ENCODE data around the gene TFDP1.

DNA sequence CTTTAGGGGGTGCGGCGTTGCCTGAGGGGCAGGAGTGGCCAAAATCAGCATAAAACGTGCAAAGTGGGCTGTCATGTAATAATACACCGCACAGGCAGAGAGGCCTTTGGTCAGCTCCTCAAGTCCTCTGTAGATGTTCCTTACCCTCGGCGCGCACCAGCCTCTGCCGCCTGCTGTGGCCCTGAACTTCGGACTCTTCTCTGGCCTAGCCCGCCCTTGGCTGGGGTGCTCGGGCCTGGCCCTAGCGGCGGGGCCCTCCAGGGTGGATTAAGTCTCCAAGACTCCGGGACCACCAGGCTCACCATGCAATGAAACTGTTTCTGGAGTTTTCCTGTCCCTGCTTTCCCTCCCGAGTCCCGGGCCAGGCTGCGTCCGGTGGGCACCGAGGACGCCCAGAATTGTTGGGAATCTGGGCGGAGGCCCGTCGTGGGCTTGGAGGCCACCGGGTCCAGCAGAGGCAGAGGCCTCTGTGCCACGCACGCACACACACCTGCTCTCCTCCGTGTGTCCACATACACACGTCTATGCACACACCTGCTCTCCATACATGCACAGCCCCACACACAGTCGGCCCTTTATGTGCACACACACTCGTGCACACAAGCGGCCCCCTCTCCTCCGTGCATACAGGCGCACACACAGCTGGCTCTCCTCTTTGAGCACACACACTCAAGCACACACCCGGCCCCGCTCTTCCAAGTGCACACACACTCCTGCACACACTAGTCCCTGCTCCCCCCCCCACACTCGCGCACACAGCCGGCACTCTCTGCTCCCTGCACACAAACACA is 1.5 kb upstream of the TFDP1 start:
- TF ChIP-seq EZH2 (IDR thresholded peaks at IDR 0.05; ENCODE audit: low read depth) = no peak
- TF ChIP-seq, protein P1, sequence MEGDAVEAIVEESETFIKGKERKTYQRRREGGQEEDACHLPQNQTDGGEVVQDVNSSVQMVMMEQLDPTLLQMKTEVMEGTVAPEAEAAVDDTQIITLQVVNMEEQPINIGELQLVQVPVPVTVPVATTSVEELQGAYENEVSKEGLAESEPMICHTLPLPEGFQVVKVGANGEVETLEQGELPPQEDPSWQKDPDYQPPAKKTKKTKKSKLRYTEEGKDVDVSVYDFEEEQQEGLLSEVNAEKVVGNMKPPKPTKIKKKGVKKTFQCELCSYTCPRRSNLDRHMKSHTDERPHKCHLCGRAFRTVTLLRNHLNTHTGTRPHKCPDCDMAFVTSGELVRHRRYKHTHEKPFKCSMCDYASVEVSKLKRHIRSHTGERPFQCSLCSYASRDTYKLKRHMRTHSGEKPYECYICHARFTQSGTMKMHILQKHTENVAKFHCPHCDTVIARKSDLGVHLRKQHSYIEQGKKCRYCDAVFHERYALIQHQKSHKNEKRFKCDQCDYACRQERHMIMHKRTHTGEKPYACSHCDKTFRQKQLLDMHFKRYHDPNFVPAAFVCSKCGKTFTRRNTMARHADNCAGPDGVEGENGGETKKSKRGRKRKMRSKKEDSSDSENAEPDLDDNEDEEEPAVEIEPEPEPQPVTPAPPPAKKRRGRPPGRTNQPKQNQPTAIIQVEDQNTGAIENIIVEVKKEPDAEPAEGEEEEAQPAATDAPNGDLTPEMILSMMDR (conservative IDR thresholded peaks at IDR 0.05) = no peak
